DND-41 (cell line): Measurements from ENCODE around the gene ETFA.

ENCODE experiments used
- EZH2 ChIP-seq: IDR thresholded peaks from 3 replicates; pipeline ENCODE4 v1.6.1; 2012; ENCODE audit warnings: borderline replicate concordance, low read depth, mild to moderate bottlenecking, moderate library complexity, low read length, inconsistent platforms; ENCODE audit not compliant: severe bottlenecking
- TF ChIP-seq, protein P1 (sequence below): IDR thresholded peaks from 2 replicates; pipeline ENCODE4 v1.5.1; 2012; ENCODE audit warnings: borderline replicate concordance, low read length, moderate library complexity, mild to moderate bottlenecking; ENCODE audit not compliant: poor library complexity, severe bottlenecking; ENCODE audit errors: extremely low read depth

- TF ChIP-seq, protein P1, sequence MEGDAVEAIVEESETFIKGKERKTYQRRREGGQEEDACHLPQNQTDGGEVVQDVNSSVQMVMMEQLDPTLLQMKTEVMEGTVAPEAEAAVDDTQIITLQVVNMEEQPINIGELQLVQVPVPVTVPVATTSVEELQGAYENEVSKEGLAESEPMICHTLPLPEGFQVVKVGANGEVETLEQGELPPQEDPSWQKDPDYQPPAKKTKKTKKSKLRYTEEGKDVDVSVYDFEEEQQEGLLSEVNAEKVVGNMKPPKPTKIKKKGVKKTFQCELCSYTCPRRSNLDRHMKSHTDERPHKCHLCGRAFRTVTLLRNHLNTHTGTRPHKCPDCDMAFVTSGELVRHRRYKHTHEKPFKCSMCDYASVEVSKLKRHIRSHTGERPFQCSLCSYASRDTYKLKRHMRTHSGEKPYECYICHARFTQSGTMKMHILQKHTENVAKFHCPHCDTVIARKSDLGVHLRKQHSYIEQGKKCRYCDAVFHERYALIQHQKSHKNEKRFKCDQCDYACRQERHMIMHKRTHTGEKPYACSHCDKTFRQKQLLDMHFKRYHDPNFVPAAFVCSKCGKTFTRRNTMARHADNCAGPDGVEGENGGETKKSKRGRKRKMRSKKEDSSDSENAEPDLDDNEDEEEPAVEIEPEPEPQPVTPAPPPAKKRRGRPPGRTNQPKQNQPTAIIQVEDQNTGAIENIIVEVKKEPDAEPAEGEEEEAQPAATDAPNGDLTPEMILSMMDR = no peak
- TF ChIP-seq EZH2 = no peak
These were observed 87.7 kb downstream of the ETFA start for GRCh38 chr15:76223521-76223920.
